ENCODE data around the gene CNTN4. TPM values are rescaled to one million over a fixed set of nuclear protein-coding genes. Genes with fewer than 3 reads are reported as not detected.
A peak's percentile ranks its signal among the peaks of the same experiment; 100 is the strongest.

CNTN4 gene
- total RNA-seq, 1 donor from 2014 or later = 5.2 TPM

DNA sequence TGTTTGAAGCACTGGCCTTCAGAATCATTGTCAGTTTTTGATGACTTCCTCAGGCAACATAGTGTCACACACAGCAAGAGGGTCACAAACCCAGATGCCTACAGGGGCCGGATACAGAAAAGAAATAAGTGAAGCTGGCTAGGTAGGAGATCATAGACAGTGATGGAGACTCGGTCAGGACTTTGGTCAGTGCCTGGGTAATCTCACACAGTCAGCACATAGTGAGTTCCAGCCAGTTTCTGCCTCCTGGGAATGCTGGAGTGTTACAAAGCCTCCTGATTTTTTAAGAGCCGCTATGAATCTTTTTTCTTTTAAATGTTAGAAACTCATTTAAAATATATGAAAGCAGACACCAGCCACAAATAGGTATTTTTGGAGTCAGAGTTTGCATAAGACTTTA, 612.4 kb downstream of the CNTN4 start:
- H3K36me3 Mint-ChIP-seq = no peaks in the 10 kb centered on the region
- no peaks in the 10 kb centered on the region for H3K27me3 Mint-ChIP-seq (ENCODE audit: insufficient read depth, low read depth)
- Histone ChIP-seq H3K4me1 (no peaks in the 10 kb centered on the region), H3K4me2 (no peak overlapping the region), H3K9ac (no peak overlapping the region), H3K27me3 (no peaks in the 10 kb centered on the region), H3K4me3 (no peak overlapping the region), H4K20me1 (ENCODE audit: low read depth) (no peaks in the 10 kb centered on the region), H3K36me3 (no peaks in the 10 kb centered on the region), H2AFZ (replicated peaks) (no peak overlapping the region), H3F3A (ENCODE audit: low read depth) (peaks cover 5% of the 10 kb centered on the region), H3K9me3 (ENCODE audit: low read depth) (no peaks in the 10 kb centered on the region), H3K27ac (no peak overlapping the region), H3K79me2 (ENCODE audit: low read depth) (no peaks in the 10 kb centered on the region)
- H3K4me3 Mint-ChIP-seq = no peak overlapping the region
- no peaks in the 10 kb centered on the region for H3K9me3 Mint-ChIP-seq
- H3K27ac Mint-ChIP-seq = no peak overlapping the region
- TF ChIP-seq EZH2phosphoT487 (IDR thresholded peaks at IDR 0.05) (no peak), CTCF (IDR thresholded peaks at IDR 0.05) (no peak), EZH2 (IDR thresholded peaks at IDR 0.05) (no peak)
- DNase-seq (ENCODE audit: low spot score) = peak; percentile 8
- H3K4me1 Mint-ChIP-seq = peaks cover 18% of the 10 kb centered on the region

DNA sequence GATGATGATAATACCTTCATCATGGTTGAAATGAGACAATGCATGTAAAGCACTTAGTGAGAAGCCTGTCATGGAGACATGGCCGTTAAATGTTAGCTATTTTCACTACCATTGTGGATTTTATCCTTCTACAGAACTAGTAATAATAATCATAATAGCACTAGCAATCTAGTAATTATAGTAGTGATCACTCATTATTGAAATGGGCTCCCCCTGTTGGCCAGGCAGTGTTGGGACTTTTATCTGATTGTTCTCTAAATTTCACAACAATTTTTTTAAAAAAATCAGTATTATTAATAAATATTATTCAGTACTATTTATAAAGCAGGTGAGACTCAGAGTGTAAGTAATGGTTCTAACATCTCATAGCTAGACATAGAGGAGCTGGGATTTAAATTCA, 615.3 kb downstream of the CNTN4 start:
- H3K36me3 Mint-ChIP-seq = no peaks in the 10 kb centered on the region
- Histone ChIP-seq H3K36me3 (no peaks in the 10 kb centered on the region), H3K9me3 (ENCODE audit: low read depth) (no peaks in the 10 kb centered on the region), H3K4me3 (no peak overlapping the region), H3K9ac (no peak overlapping the region), H3F3A (ENCODE audit: low read depth) (no peaks in the 10 kb centered on the region), H3K27me3 (no peaks in the 10 kb centered on the region), H3K27ac (no peak overlapping the region), H3K79me2 (ENCODE audit: low read depth) (no peaks in the 10 kb centered on the region), H3K4me2 (no peak overlapping the region), H3K4me1 (no peaks in the 10 kb centered on the region), H4K20me1 (ENCODE audit: low read depth) (no peaks in the 10 kb centered on the region), H2AFZ (replicated peaks) (no peak overlapping the region)
- no peak for DNase-seq (ENCODE audit: low spot score)
- no peaks in the 10 kb centered on the region for H3K9me3 Mint-ChIP-seq
- peak; percentile 59 for TF ChIP-seq CTCF (IDR thresholded peaks at IDR 0.05)
- no peak for TF ChIP-seq EZH2phosphoT487 (IDR thresholded peaks at IDR 0.05)
- no peak overlapping the region for H3K4me3 Mint-ChIP-seq
- H3K27ac Mint-ChIP-seq = no peak overlapping the region
- H3K4me1 Mint-ChIP-seq = peaks cover 18% of the 10 kb centered on the region
- peaks cover 2% of the 10 kb centered on the region for H3K27me3 Mint-ChIP-seq (ENCODE audit: insufficient read depth, low read depth)

DNA sequence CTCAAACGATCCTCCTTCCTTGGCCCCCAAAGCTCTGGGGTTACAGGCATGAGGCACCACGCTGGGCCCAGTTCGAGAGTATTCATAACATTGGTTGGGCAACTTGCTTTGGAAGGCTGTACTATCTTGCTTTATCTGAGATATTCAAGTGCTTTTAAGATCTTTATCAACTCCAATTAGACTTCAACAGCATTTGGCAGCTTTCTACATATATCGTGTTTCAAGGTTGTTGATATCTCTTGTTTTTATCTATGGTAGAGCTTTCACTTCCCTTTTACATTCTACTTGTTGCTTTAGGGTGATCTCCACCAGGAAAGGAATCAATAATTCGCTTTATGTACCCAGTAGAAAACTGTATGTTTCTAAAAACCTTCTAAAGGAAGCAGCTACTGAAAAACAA, 616.2 kb downstream of the CNTN4 start:
- Mint-ChIP-seq H3K9me3 (no peaks in the 10 kb centered on the region), H3K36me3 (no peaks in the 10 kb centered on the region), H3K4me3 (no peak overlapping the region), H3K27ac (no peak overlapping the region), H3K4me1 (peaks cover 17% of the 10 kb centered on the region), H3K27me3 (ENCODE audit: insufficient read depth, low read depth) (peaks cover 2% of the 10 kb centered on the region)
- Histone ChIP-seq H3K9ac (no peak overlapping the region), H3F3A (ENCODE audit: low read depth) (no peaks in the 10 kb centered on the region), H2AFZ (replicated peaks) (no peak overlapping the region), H3K27ac (no peak overlapping the region), H3K4me1 (no peaks in the 10 kb centered on the region), H4K20me1 (ENCODE audit: low read depth) (no peaks in the 10 kb centered on the region), H3K4me3 (no peak overlapping the region), H3K36me3 (no peaks in the 10 kb centered on the region), H3K4me2 (no peak overlapping the region), H3K9me3 (ENCODE audit: low read depth) (no peaks in the 10 kb centered on the region), H3K27me3 (no peaks in the 10 kb centered on the region), H3K79me2 (ENCODE audit: low read depth) (no peaks in the 10 kb centered on the region)
- TF ChIP-seq EZH2phosphoT487 (IDR thresholded peaks at IDR 0.05) = no peak
- no peak for DNase-seq (ENCODE audit: low spot score)

DNA sequence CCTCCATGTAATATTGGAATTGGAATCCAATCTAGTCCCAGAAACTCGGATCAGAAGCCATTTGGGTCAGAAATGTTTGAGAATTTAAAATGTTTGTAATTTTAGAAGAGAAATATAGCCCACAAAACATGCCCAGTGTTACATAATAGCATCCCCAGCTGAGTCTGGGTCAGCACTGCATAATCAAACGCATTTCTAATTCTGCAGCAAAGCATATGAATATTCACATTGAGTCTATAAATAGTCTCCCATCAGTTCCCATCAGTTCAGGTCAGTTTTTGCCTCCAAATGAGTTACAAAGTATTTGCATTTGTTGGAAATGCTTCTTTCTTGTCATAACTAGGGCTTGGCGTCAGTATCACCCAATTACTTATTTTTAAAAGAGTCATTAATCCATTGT, 628.4 kb downstream of the CNTN4 start:
- H2AFZ ChIP-seq (replicated peaks) = no peak overlapping the region
- H3F3A ChIP-seq (ENCODE audit: low read depth) = no peaks in the 10 kb centered on the region
- Mint-ChIP-seq H3K27me3 (ENCODE audit: insufficient read depth, low read depth) (peaks cover 3% of the 10 kb centered on the region), H3K9me3 (no peaks in the 10 kb centered on the region), H3K27ac (no peak overlapping the region), H3K4me1 (peaks cover 22% of the 10 kb centered on the region), H3K4me3 (no peak overlapping the region), H3K36me3 (no peaks in the 10 kb centered on the region)
- H3K27me3 ChIP-seq = no peaks in the 10 kb centered on the region
- TF ChIP-seq EZH2phosphoT487 (IDR thresholded peaks at IDR 0.05) = peak; percentile 8
- TF ChIP-seq CTCF (IDR thresholded peaks at IDR 0.05) = no peak
- TF ChIP-seq EZH2 (IDR thresholded peaks at IDR 0.05) = no peak
- H3K9me3 ChIP-seq (ENCODE audit: low read depth) = no peaks in the 10 kb centered on the region
- DNase-seq (ENCODE audit: low spot score) = no peak
- H3K4me1 ChIP-seq = peaks cover 11% of the 10 kb centered on the region
- H4K20me1 ChIP-seq (ENCODE audit: low read depth) = no peaks in the 10 kb centered on the region
- H3K9ac ChIP-seq = no peak overlapping the region
- H3K79me2 ChIP-seq (ENCODE audit: low read depth) = no peaks in the 10 kb centered on the region
- no peak overlapping the region for H3K4me2 ChIP-seq
- H3K27ac ChIP-seq = no peak overlapping the region
- H3K36me3 ChIP-seq = no peaks in the 10 kb centered on the region
- H3K4me3 ChIP-seq = no peak overlapping the region
